A549 treated with AZD2906 at 1 μM for 4 hours (cell line): ENCODE results near the gene IFT57. TPM values are rescaled to one million over a fixed set of nuclear protein-coding genes. Genes with fewer than 3 reads are reported as not detected.

Source experiments
- total RNA-seq: library from RNA; stranded (reverse); fragments of 200-300 nt; extraction: Qiagen RNA extraction; gene quantifications from 5 replicates; pipeline ENCODE4 v1.2.3, GENCODE V29; 2022

IFT57 gene
- 35.0 to 54.8 TPM (median 41.0 TPM) in 5 replicates for total RNA-seq

DNA sequence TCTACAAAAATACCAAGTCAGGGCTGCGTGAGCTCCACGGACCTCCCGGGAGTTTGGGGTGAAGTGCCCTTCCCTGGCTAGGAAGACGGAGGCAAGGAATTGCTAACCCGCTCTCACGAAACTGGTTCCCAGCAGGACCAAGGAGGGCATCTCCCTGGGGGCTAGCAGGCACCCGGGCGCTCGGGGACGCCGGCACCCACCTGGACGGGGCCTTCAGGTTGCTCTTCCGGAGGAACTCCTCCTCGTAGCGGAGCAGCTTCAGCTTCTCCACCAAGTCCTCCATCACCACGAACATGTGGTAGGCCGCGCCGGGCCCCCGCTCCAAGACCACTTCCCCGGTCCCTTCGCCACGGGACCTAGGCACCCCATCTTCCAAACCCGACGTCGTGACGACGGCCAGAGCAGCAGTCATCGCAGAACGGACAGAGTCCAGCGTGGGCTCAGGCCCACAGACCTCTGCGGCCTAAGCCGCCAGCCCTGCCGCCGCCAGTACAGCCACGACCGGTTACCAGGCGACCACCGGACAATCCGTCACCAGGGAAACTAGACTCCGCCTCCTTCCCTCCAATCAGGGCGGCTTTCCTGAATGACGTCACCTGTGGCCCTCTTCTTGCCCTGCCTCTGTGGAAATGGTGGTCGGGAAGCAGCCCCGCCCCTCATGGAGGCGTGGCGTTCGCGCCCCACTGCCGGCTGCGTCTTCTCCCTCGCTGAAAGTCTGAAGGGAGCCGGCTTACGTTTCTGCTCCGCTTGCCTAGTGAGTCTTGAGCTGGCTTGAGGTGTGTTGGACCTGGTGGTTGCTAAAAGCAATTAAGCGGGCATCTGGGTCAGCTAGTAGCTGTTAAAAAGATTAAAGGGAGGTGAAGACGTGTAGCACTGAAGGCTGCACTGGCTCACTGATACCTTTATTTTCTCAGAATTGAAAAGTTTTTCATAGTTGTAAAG, at the start of gene IFT57:
IFT57 (minus strand) TSS at position 514 of the 942 bp plus-strand sequence; CDS start at position 412, 102 bp downstream.

Other genes with a start within 250 kb of the IFT57 start
- gene CD47, start 131.4 kb downstream of the IFT57 start, total RNA-seq, result 31.9 to 36.9 TPM (median 33.7 TPM) in 5 replicates
- gene HHLA2, start 74.1 kb upstream of the IFT57 start, total RNA-seq, result 0.03 to 0.11 TPM (median 0.06 TPM) in 3 of 5 replicates, not detected in the others